GM12878 (cell line): Measurements from ENCODE around the gene TSPAN15. TPM values are rescaled to one million over a fixed set of nuclear protein-coding genes. Genes with fewer than 3 reads are reported as not detected.

Experiments
- ATAC-seq: fragments of 200-7000 bp; cut with Tn5 transposase; 3 replicates; pipeline ENCODE4 v1.9.1; 2020; ENCODE audit warnings: mild to moderate bottlenecking, moderate library complexity
- BruUV-seq: library from RNA; stranded (reverse); fragments of 400-500 nt; replicated peaks from 2 replicates; lab custom pipeline; 2021; lab: Mats Ljungman, UMichigan
- CTCF ChIA-PET: fragments of 300-600 bp; sonication (Branson Sonifier 250); formaldehyde crosslinking; extraction: SDS; loops from one replicate; lab custom pipeline; 2021; ENCODE audit warnings: inconsistent platforms; lab: Yijun Ruan, JAX
- POLR2A ChIA-PET: fragments of 350-600 bp; formaldehyde crosslinking; extraction: SDS; loops from one replicate; lab custom pipeline; 2021; ENCODE audit warnings: inconsistent platforms; lab: Charles Lee
- RAD21 ChIA-PET: fragments of 300-600 bp; sonication (Branson Sonifier 250); formaldehyde crosslinking; loops from one replicate; lab custom pipeline; 2023; ENCODE audit warnings: antibody characterized with exemption; ENCODE audit not compliant: unreplicated experiment; lab: Charles Lee
- SMC1A ChIA-PET: fragments of 300-600 bp; sonication (Branson Sonifier 250); formaldehyde crosslinking; loops from one replicate; lab custom pipeline; 2023; ENCODE audit not compliant: unreplicated experiment, uncharacterized antibody; lab: Charles Lee
- DNase-seq: peaks from one replicate; pipeline ENCODE4 v3.0.0-alpha.2; 2011; ENCODE audit warnings: low read depth, low spot score
- FAIRE-seq: peaks from 3 replicates; lab custom pipeline; 2011; peaks lifted over from hg19 to GRCh38; lab: Jason Lieb, UNC
- H2AFZ ChIP-seq: 2 replicates; pipeline ENCODE4 v1.6.0; 2011; ENCODE audit warnings: low read depth, low read length, control low read depth; ENCODE audit not compliant: control insufficient read depth
- H3K27ac ChIP-seq: 2 replicates; pipeline ENCODE4 v1.5.1; 2011; ENCODE audit warnings: control low read depth; ENCODE audit not compliant: control insufficient read depth, insufficient read depth
- H3K27me3 ChIP-seq, 2 experiments: replicated peaks in 1 of 2; 2 replicates each; pipeline versions ENCODE4 v1.6.0 to v1.6.1; 2011; ENCODE audit warnings: low read length in 1 of 2; ENCODE audit not compliant: control insufficient read depth in 2 of 2, insufficient read depth in 2 of 2
- H3K36me3 ChIP-seq, 2 experiments: 2 replicates each; pipeline ENCODE4 v1.5.1; 2011; ENCODE audit warnings: low read length in 1 of 2; ENCODE audit not compliant: control insufficient read depth in 2 of 2, insufficient read depth in 2 of 2
- H3K4me1 ChIP-seq: 2 replicates; pipeline ENCODE4 v1.6.1; 2011; ENCODE audit warnings: mild to moderate bottlenecking, low read length, moderate library complexity, mixed read lengths; ENCODE audit not compliant: control insufficient read depth, insufficient read depth
- H3K4me2 ChIP-seq: 2 replicates; pipeline ENCODE4 v1.6.0; 2011; ENCODE audit warnings: control low read depth; ENCODE audit not compliant: control insufficient read depth, insufficient read depth
- H3K4me3 ChIP-seq: fragments of 200-600 bp; sonication (generic); 2 replicates; pipeline ENCODE4 v1.5.1; 2016
- H3K79me2 ChIP-seq: 2 replicates; pipeline ENCODE4 v1.6.0; 2011; ENCODE audit warnings: low read length; ENCODE audit not compliant: control insufficient read depth, insufficient read depth
- H3K9ac ChIP-seq: 2 replicates; pipeline ENCODE4 v1.8.0; 2011; ENCODE audit warnings: low read length, control low read depth, mixed read lengths; ENCODE audit not compliant: control insufficient read depth, insufficient read depth
- H3K9me3 ChIP-seq: replicated peaks from 3 replicates; pipeline ENCODE4 v1.5.1; 2011; ENCODE audit warnings: mild to moderate bottlenecking, low read length; ENCODE audit not compliant: control insufficient read depth, insufficient read depth
- H4K20me1 ChIP-seq: 2 replicates; pipeline ENCODE4 v1.6.0; 2011; ENCODE audit not compliant: control insufficient read depth, insufficient read depth
- E4F1 ChIP-seq: fragments of 450-650 bp; IDR thresholded peaks from 2 replicates; pipeline ENCODE4 v1.6.1; 2018; ENCODE audit warnings: borderline replicate concordance, mild to moderate bottlenecking; ENCODE audit not compliant: partially characterized antibody
- HDAC6 ChIP-seq: fragments of 200-600 bp; sonication (generic); IDR thresholded peaks from one replicate; pipeline ENCODE4 v1.8.0; 2017; ENCODE audit warnings: antibody characterized with exemption; ENCODE audit not compliant: unreplicated experiment
- JUND ChIP-seq: IDR thresholded peaks from 2 replicates; pipeline ENCODE4 v1.6.1; 2012; ENCODE audit warnings: low read depth, mild to moderate bottlenecking, low read length, improper control_type of control experiment, moderate library complexity
- MTA2 ChIP-seq: fragments of 450-650 bp; IDR thresholded peaks from 2 replicates; pipeline ENCODE4 v1.6.1; 2016; ENCODE audit warnings: low read depth, mild to moderate bottlenecking, moderate library complexity
- NFYA ChIP-seq: IDR thresholded peaks from 2 replicates; pipeline ENCODE4 v1.6.1; 2011; ENCODE audit warnings: low read depth, mild to moderate bottlenecking, low read length, improper control_type of control experiment, borderline replicate concordance
- SUPT20H ChIP-seq: IDR thresholded peaks from 2 replicates; pipeline ENCODE4 v1.6.1; 2011; ENCODE audit warnings: low read depth, mild to moderate bottlenecking, low read length, moderate library complexity, borderline replicate concordance; ENCODE audit not compliant: control insufficient read depth
- WRNIP1 ChIP-seq: IDR thresholded peaks from 2 replicates; pipeline ENCODE4 v1.6.1; 2011; ENCODE audit warnings: low read depth, low read length, improper control_type of control experiment, borderline replicate concordance
- ZBED1 ChIP-seq: IDR thresholded peaks from 2 replicates; pipeline ENCODE4 v1.6.1; 2016; ENCODE audit warnings: borderline replicate concordance
- ZNF592 ChIP-seq: fragments of 450-650 bp; IDR thresholded peaks from 2 replicates; pipeline ENCODE4 v1.6.1; 2017; ENCODE audit warnings: mild to moderate bottlenecking, moderate library complexity
- WGBS: methylation state at CpG from one replicate; pipeline ENCODE4 v1.1.6; 2016; ENCODE audit warnings: low lambda C conversion rate; ENCODE audit not compliant: insufficient replicate concordance, insufficient coverage; ENCODE audit errors: missing lambda C conversion rate; 5-methylcytosine and 5-hydroxymethylcytosine counted together
- in situ Hi-C: fragments of 300-500 bp; cut with MboI; formaldehyde crosslinking; loops from 9 replicates; pipeline ENCODE4 v1.14.3; 2018; ENCODE audit warnings: mixed read lengths
- intact Hi-C: fragments of 100-400 bp; cut with micrococcal nuclease; formaldehyde crosslinking; loops from one replicate; pipeline ENCODE4 v1.14.2; 2022; ENCODE audit not compliant: unreplicated experiment
- polyA plus RNA-seq, 11 experiments: library from polyadenylated mRNA; depleted of rRNA in 4 of 11; unstranded in 6 of 11; stranded (reverse) in 5 of 11; fragments of >200 nt; fragmentation: Nextera tagmentation in 4 of 11; fragmentation: Illumina TruSeq in 1 of 11; extraction: Ambion mirVana in 4 of 11; extraction: Trizol in 1 of 11; gene quantifications; 1 replicate in 1 of 11; 2 replicates in 10 of 11; pipeline versions ENCODE4 v1.2.1 to v1.2.3, GENCODE V29; 2011 to 2016; ENCODE audit warnings: inconsistent platforms in 2 of 11, missing spikeins in 2 of 11, low read depth in 1 of 11
- total RNA-seq, 4 experiments: library from RNA; depleted of rRNA in 3 of 4; stranded (reverse); fragments of >200 nt in 3 of 4; fragmentation: Illumina TruSeq in 1 of 4; extraction: Trizol in 1 of 4; gene quantifications; 2 replicates each; pipeline versions ENCODE4 v1.2.1 to v1.2.3, GENCODE V29; 2013 to 2021

Gene TSPAN15
- total and polyA plus RNA-seq, 10 of the 15 experiments (the other 5 are each of a cell fraction or from before 2014, with no cell fraction given): 1.3 to 8.5 (median 2.4) TPM; not detected in 2

GRCh38 chr10:69502589-69502988, 51.3 kb downstream of the TSPAN15 start:
- no peak overlapping the region for H3K9ac ChIP-seq
- ChIA-PET POLR2A (no interaction called here), SMC1A (no interaction called here), RAD21 (no interaction called here), CTCF (interaction anchor here (1.7 kb wide), 1 partner anchor 94 kb away, joined by 3 read pairs; no protein-coding TSS in a partner anchor)
- intact Hi-C loops: no loop called here
- 52% methylated on average over 4 of the region's 4 CpGs for WGBS
- BruUV-seq: no TSS peak
- no peaks in the 10 kb centered on the region for H4K20me1 ChIP-seq
- H2AFZ ChIP-seq: no peak overlapping the region
- no peak for DNase-seq
- H3K4me1 ChIP-seq: no peaks in the 10 kb centered on the region
- in situ Hi-C loops: no loop called here
- no peak overlapping the region for H3K4me3 ChIP-seq
- no peaks in the 10 kb centered on the region for H3K36me3 ChIP-seq
- H3K4me2 ChIP-seq: no peak overlapping the region
- no peaks in the 10 kb centered on the region for H3K79me2 ChIP-seq
- ATAC-seq: no peak
- FAIRE-seq: no peak
- no peak for TF ChIP-seq SUPT20H
- no peak for TF ChIP-seq E4F1
- TF ChIP-seq ZBED1: no peak
- TF ChIP-seq WRNIP1: no peak
- TF ChIP-seq JUND: no peak
- no peak for TF ChIP-seq MTA2
- no peak for TF ChIP-seq NFYA
- TF ChIP-seq HDAC6: no peak
- TF ChIP-seq ZNF592: no peak
- H3K9me3 ChIP-seq: no peaks in the 10 kb centered on the region
- no peaks in the 10 kb centered on the region for H3K27me3 ChIP-seq
- H3K27ac ChIP-seq: no peak overlapping the region
